ENCODE measurements around the gene CA14.

- TF ChIP-seq CTCF (IDR thresholded peaks at IDR 0.05): no peak
- TF ChIP-seq POLR2A (IDR thresholded peaks at IDR 0.05): no peak
- no peak for TF ChIP-seq POLR2AphosphoS5 (IDR thresholded peaks at IDR 0.05)
Observed at GRCh38 chr1:150212070-150212469, 45.5 kb upstream of the CA14 start.
